ENCODE results near the gene BDKRB1.

Gene BDKRB1

GRCh38 chr14:96255501-96256366 lies at the start of gene BDKRB1:
BDKRB1 (plus strand) TSS chr14:96256210; CDS start chr14:96263683, 7,473 bp downstream.
- no peak for DNase-seq

DNA sequence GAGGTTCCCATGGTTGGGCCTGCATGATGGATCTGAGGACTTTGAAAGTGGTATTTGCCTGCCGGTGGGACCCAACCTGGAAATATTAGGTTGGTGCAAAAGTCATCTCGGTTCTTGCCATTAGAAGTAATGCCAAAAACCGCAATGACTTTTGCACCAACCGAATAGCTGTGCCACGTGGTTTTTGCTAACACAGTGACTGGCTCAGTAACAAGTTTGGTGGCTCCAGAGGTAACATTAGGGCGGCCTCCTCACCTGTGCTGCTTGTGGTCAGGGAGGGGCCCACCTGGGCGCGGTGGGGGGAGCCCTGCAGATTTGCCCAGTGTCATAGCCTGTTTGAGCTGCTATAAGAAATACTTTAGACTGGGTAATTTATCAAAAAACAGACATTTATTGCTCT lies 49.5 kb upstream of the BDKRB1 start:
- DNase-seq = no peak

GRCh38 chr14:96207686-96208085 lies 48.3 kb upstream of the BDKRB1 start:
- no peak for DNase-seq

DNA sequence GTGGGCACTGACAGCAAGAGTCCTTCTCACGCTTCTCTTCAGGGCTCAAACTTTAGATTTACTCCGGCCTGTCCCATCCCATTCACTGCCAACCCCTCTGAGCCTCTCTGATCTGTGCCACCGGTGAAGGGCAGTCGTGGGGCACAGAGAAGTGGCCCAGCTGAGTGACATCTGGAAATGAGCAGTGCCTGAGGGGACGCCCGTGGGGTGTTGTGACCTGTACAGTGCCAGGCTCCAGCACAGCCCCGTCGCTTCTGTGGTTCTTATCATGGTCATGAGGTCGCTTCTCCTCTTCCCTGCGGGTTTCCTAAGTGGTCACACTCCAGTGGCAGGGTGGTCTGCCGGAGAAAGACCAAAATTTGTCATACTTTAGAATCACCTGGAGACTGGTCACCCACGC lies 47.3 kb upstream of the BDKRB1 start:
- no peak for DNase-seq

DNA sequence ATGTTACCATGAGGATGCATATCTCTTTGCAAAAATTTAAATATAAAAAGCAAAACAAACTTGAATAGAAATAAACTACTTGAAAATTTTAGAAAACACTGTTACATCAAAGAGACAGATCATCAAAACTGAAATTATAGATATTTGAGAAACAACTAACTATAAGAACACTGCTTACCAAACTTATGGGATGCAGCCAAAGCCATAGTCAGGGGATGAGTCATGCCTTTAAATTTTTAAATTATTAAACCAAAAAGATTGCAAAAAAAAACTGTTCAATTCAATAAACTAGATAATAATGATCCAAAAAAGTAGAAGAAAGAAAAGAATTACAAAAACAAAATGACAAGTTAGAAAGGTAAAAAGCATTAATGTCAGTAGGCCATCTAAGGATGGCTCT lies 43.9 kb upstream of the BDKRB1 start:
- no peak for DNase-seq

DNA sequence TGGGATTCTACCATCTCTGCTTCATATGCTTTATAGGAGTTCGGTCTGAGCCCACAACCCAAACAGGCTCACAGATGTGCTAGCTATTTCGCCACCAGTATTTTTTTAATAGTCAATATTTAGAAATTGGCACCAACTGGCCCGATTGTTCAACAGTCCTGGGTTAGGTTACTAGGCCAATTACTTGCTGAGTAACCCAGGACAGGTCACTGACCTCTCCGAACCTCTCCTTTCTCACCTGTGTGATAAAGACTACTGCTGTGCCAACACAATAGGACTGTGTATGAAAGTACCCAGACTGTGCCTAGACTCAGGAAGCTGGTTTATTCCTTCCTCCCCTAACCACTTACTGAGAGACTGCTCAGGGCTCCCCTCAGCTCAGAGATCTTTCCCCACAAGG lies 43.1 kb upstream of the BDKRB1 start:
- no peak for DNase-seq

DNA sequence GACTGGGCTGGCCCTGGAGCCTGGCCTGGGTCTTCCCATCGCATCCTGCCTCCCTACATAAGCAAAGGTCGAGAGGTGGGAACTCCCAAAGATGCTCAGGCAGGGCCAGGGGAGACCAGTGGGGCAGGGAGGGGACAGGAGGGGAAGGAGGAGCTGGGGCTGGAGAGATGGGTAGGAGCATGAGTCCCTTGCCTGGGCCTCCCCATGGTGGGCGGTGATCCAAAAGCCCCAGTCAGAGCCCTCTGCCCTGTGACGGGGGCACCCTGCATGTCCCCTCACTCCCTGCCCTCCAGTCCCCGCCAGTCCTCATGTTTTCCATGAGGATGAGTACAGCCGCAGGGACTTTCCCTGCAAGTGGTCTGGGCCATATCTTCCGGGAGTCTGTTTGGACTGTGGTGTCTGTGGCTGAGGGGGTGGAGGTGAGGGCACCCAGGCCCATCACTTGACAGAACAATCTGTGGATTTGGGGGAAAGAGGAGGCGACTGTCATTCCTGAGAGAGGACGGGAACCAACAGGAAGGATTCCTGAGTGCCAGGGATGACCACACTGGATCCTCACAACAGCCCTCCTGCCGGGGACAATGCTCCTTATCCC lies 42.0 kb upstream of the BDKRB1 start:
- no peak for DNase-seq

DNA sequence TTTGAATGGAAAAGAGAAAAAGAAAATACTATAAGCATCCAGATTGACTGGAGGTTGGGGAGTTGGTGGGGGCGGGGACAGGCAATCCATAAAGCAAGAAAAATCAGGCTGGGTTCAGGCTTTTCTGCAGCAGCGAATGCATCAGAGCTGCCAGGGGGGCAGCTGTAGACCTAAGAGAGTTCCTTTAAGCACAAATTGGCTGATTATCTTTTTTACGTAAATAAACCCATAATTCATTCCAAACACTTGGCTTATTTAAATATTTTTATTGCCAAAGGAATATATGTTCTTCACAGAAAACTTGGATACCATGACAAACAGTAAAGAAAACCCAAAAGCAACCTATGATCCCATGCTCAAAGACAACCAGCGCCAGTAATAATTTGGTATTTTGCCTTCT lies 41.2 kb upstream of the BDKRB1 start:
- no peak for DNase-seq

DNA sequence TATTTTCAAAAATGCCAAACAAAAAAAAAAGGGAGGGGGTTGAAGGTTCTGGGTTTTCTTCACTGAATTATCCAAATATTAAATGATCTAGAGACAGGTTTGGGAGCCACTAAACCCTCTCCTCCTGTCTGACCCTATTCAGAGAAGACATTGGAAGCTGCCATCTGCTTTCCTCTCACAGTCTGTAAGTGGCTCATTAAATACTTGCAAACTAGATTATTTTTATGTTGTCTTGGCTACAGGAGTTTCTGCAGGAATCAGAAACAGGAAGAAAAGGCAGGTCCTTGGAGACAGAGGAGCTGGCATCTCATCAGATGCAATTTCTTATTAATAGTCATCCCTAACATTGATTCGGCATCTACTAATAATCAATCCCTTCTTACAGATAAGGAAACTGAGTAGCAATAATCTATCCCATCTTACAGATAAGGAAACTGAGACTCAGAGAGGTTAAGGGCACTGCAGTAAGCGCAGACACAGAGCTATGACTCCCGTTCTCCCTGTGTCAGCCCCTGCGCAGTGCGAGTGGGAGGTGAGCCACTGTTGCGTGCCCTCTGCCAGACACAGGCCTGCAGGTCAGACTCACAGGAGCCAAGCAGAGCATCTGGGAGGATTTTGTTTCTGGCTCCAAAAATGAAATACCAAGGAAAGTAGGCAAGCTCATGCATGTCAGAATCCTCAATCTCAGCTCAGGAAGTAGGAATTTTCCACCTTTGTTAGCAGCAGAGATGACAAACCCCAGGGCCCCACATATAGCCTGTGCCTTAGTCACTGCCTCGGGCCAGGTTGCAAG lies 40.4 kb upstream of the BDKRB1 start:
- DNase-seq = no peak

DNA sequence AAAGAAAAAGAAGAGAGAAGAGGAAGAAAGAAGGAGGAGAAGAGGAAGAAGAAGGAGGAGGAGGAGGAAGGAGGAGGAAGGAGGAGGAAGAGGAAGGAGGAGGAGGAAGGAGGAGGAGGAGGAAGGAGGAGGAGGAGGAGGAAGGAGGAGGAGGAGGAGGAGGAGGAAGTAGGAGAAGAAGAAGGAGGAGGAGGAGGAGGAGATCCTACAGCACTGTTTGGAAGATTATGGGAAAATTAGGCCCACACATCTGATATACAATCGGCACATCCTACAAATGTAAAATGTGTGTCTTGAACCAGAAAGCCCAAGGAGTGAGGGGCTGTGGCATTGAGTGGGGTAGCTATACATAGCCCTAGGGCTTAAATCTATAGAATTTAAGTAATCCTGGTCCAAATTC lies 39.4 kb upstream of the BDKRB1 start:
- DNase-seq = no peak

- DNase-seq = no peak
These were observed 38.6 kb upstream of the BDKRB1 start for GRCh38 chr14:96217376-96217913.

DNA sequence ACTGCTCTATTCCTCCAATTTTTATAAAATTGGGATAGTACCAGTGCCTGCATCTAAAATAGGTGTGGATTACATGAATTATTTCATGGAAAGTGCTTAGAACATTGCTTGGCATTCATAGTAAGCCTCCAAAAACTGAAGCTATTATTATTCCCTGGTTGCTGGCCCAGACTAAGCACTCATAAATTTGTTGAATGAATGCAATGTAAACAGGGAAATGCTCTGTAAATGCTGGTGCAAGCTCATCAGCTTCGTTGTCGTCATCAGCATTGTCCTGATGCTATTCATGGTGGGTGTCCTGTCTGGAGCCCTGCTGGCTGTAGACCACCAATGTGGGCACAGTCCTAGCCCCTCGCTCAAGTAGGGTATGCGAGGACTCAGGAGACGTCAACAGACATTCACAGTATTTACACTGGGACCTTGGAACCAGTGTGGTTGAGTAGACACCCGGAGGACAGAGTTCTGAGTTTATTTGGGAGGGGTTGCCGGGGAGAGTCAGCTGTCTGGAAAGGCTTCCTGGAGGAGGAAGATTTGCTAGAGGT lies 34.8 kb upstream of the BDKRB1 start:
- no peak for DNase-seq

DNA sequence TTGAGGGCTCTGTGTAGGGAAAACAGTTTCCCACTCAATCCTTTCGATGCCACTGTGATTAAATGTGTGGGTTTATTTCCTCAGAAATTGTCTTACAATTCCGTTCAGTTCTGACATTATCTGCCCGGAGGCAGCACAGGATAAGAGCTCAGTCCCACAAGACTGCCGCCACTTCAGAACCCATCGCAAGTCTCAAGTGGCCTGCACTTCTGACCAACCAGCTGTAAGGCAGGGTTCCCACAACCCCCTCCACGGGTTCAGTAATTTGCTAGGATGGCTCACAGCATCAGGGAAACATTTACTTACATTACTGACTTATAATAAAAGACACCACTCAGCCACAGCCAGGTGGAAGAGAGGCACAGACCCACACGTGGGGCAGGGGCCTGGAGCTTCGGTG lies 34.2 kb upstream of the BDKRB1 start:
- DNase-seq = no peak

DNA sequence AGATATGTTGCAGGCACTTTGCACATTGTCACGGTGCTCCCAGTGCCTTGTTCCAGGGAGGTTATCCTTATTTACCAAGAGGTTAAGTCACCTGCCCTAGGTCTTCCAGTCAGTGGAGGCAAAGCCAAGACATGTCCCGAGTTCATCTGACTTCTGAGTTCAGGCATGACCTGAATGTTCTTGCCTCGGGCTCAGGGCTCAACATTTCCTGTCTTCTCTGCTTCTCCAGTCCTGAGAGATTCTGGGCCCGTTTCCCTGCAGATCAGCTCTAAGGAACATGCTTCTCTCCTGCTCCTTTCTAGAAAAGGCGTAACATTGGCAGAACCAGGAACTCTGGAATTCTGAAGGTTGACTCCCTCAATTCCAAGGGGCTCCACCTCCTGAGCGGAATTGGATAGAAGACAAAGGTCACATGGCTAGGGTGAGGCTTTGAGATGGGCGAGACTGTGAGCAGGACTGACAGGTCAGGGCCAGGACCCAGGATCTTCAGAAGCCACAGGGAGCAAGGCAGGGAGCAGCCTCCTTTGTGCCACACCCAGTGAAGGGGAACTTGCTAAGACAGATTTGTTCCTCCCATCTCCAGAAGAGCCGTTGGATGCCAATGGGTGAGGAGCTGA lies 31.4 kb upstream of the BDKRB1 start:
- DNase-seq = no peak

- no peak for DNase-seq
These were observed 30.8 kb upstream of the BDKRB1 start for GRCh38 chr14:96225213-96225612.

DNA sequence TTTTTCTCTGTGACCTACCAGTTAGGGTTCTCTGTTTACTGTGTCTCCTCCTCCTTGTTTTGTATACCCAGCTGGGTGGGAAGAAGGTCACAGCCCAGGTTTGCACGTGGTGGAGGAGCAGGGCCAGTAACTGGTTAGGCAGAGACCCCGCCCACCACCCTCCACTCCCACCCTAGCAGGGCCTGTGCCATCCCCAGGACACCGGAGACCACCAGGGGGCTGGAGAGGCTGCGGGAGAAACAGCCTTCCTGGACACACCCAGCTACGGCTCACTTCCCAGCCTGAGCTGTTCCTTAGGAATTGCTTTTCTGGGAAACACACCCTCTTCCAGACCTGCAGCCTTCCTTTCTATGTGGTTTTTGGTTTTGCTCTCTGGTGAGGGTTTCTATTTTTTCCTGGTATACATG lies 30.3 kb upstream of the BDKRB1 start:
- DNase-seq = no peak

- DNase-seq = no peak
These were observed 28.6 kb upstream of the BDKRB1 start for GRCh38 chr14:96227428-96227827.

DNA sequence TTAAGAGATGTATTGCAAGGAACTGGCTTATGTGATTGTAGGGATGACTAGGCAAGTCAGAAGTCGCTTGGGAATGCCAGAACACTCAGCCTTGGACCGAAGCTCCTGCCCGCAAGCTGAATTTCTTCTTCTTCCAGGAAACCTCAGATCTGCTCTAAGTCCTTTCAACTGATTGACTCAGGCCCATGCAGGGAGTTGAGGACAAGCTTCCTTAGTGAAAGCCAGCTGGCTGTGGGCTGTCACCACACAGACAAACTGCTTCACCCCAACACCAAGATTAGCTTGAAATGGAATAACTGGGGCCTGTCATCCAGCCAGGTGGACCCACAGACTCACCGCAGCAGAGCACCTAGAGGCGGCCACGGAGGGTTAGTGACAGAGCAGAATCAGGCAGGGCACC lies 26.7 kb upstream of the BDKRB1 start:
- no peak for DNase-seq

DNA sequence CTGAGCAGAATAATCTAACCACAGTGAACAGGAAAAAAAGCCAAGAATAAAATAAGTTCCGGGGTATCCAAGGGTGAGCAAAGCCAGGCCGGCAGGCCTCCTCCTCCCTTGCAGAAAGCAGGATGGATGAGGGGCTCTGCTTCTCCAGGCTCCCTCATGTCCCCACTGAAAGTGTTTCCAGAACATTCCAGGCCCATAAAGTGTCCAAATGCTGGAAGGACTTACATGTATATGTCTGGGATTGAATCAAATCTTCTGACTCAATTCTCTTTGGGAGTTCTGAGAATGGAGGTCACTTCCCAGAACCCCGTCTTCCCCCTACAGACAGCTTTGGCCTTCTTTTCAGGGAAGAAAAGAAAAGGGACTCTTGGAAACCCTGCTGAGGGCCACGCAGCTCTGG lies 25.0 kb upstream of the BDKRB1 start:
- no peak for DNase-seq

GRCh38 chr14:96231526-96232130 lies 24.4 kb upstream of the BDKRB1 start:
- DNase-seq = no peak

- DNase-seq = no peak
These were observed 23.5 kb upstream of the BDKRB1 start for GRCh38 chr14:96232506-96232905.

GRCh38 chr14:96233661-96234060 lies 22.3 kb upstream of the BDKRB1 start:
- no peak for DNase-seq
